K562 (cell line): ENCODE data around the gene NR4A2. TPM values are rescaled to one million over a fixed set of nuclear protein-coding genes. Genes with fewer than 3 reads are reported as not detected.

Experiments used
- ATAC-seq: fragments of 200-7000 bp; cut with Tn5 transposase; 3 replicates; pipeline ENCODE4 v1.9.1; 2020; ENCODE audit warnings: moderate library complexity
- BruUV-seq: library from RNA; stranded (reverse); fragments of 400-500 nt; replicated peaks from 2 replicates; lab custom pipeline; 2021; lab: Mats Ljungman, UMichigan
- CTCF ChIA-PET: fragments of 300-600 bp; formaldehyde crosslinking; extraction: SDS; loops from one replicate; lab custom pipeline; 2021; ENCODE audit warnings: low intra/inter-chr PET ratio; lab: Yijun Ruan, JAX
- POLR2A ChIA-PET: fragments of 300-600, 350-650 bp; sonication (Branson Sonifier 250); formaldehyde crosslinking; extraction: SDS; loops from one replicate; lab custom pipeline; 2021; ENCODE audit warnings: antibody characterized with exemption, inconsistent platforms; lab: Yijun Ruan, JAX
- DNase-seq, 4 experiments: peaks; one replicate each; pipeline versions ENCODE4 v3.0.0 to v3.0.0-alpha.2; 2011 to 2018; ENCODE audit warnings: low spot score in 3 of 4, mixed read lengths in 3 of 4; ENCODE audit errors: extremely low read depth in 1 of 4
- FAIRE-seq: peaks from 2 replicates; lab custom pipeline; 2011; peaks lifted over from hg19 to GRCh38; lab: Jason Lieb, UNC
- H2AFZ ChIP-seq: 2 replicates; pipeline ENCODE4 v1.6.0; 2011; ENCODE audit warnings: low read depth, low read length, control low read depth, inconsistent platforms
- H3K27ac ChIP-seq: fragments of 200-600 bp; 3 replicates; pipeline ENCODE4 v1.8.0; 2011; ENCODE audit warnings: low read depth, mild to moderate bottlenecking, control low read depth, inconsistent platforms, low read length, moderate library complexity, mixed read lengths; ENCODE audit errors: extremely low read depth
- H3K27me3 ChIP-seq, 2 experiments: fragments of 300-600 bp in 1 of 2; 2 replicates in 1 of 2; 3 replicates in 1 of 2; pipeline versions ENCODE4 v1.6.0 to v1.8.0; 2011; ENCODE audit warnings: inconsistent platforms in 2 of 2, low read length in 2 of 2, mild to moderate bottlenecking in 1 of 2, mixed read lengths in 1 of 2, moderate library complexity in 1 of 2; ENCODE audit not compliant: control insufficient read depth in 2 of 2, insufficient read depth in 2 of 2
- H3K36me3 ChIP-seq: fragments of 300-600 bp; 3 replicates; pipeline ENCODE4 v1.8.0; 2011; ENCODE audit warnings: mild to moderate bottlenecking, low read length, inconsistent platforms; ENCODE audit not compliant: control insufficient read depth, insufficient read depth
- H3K4me1 ChIP-seq, 2 experiments: fragments of 200-600 bp in 1 of 2; replicated peaks in 1 of 2; 2 replicates in 1 of 2; 3 replicates in 1 of 2; pipeline versions ENCODE4 v1.5.1 to v1.8.0; 2011; ENCODE audit warnings: inconsistent platforms in 2 of 2, low read length in 2 of 2, mild to moderate bottlenecking in 1 of 2, mixed read lengths in 1 of 2, moderate library complexity in 1 of 2; ENCODE audit not compliant: control insufficient read depth in 2 of 2, insufficient read depth in 2 of 2
- H3K4me2 ChIP-seq: 2 replicates; pipeline ENCODE4 v1.6.1; 2011; ENCODE audit warnings: low read length, control low read depth, inconsistent platforms, mixed read lengths; ENCODE audit not compliant: insufficient read depth
- H3K4me3 ChIP-seq: fragments of 200-600 bp; sonication (generic), shearing (Covaris generic); 2 replicates; pipeline ENCODE4 v1.5.1; 2016; ENCODE audit warnings: control low read depth, inconsistent platforms
- H3K79me2 ChIP-seq: fragments of 200-600 bp; 3 replicates; pipeline ENCODE4 v1.8.0; 2011; ENCODE audit warnings: low read length, inconsistent platforms; ENCODE audit not compliant: control insufficient read depth, insufficient read depth
- H3K9ac ChIP-seq, 2 experiments: 2 replicates each; pipeline versions ENCODE4 v1.6.0 to v1.6.1; 2011; ENCODE audit warnings: low read depth in 2 of 2, low read length in 2 of 2, control low read depth in 1 of 2, inconsistent platforms in 1 of 2, mild to moderate bottlenecking in 1 of 2, mixed read lengths in 1 of 2; ENCODE audit not compliant: insufficient read depth in 1 of 2
- H3K9me1 ChIP-seq: one replicate; pipeline ENCODE4 v1.6.0; 2011; ENCODE audit warnings: inconsistent platforms, mild to moderate bottlenecking, low read length, moderate library complexity; ENCODE audit not compliant: control insufficient read depth, insufficient read depth
- H3K9me3 ChIP-seq: replicated peaks from 2 replicates; pipeline ENCODE4 v1.5.1; 2011; ENCODE audit warnings: low read depth, low read length, inconsistent platforms; ENCODE audit not compliant: control insufficient read depth, insufficient read depth
- H4K20me1 ChIP-seq: replicated peaks from 2 replicates; pipeline ENCODE4 v1.6.1; 2011; ENCODE audit warnings: low read length, inconsistent platforms, mixed read lengths; ENCODE audit not compliant: control insufficient read depth, insufficient read depth
- CBX2 ChIP-seq: fragments of 200-600 bp; sonication (generic); IDR thresholded peaks from one replicate; pipeline ENCODE4 v1.6.1; 2012; ENCODE audit warnings: mild to moderate bottlenecking, low read length, inconsistent platforms; ENCODE audit not compliant: insufficient read depth, poor library complexity, severe bottlenecking
- DIDO1 ChIP-seq: fragments of 450-650 bp; IDR thresholded peaks from 2 replicates; pipeline ENCODE4 v1.6.1; 2016; ENCODE audit warnings: low read depth, missing biosample characterization, missing genetic modification characterization
- ELF4 ChIP-seq: fragments of 450-650 bp; formaldehyde crosslinking; IDR thresholded peaks from 2 replicates; pipeline ENCODE4 v1.4.0; 2022; ENCODE audit warnings: missing genetic modification characterization
- HDAC1 ChIP-seq, 2 experiments: fragments of 450-650 bp; IDR thresholded peaks; 2 replicates each; pipeline ENCODE4 v1.6.1; 2016 to 2017; ENCODE audit warnings: inconsistent platforms in 1 of 2, mild to moderate bottlenecking in 1 of 2, moderate library complexity in 1 of 2
- HNRNPL ChIP-seq: fragments of 200-400 bp; formaldehyde crosslinking; IDR thresholded peaks from 2 replicates; pipeline ENCODE4 v1.6.1; 2017; ENCODE audit warnings: low read depth, mild to moderate bottlenecking, low read length
- JUN ChIP-seq, 2 experiments: sonication (generic) in 1 of 2; formaldehyde crosslinking in 1 of 2; IDR thresholded peaks; 2 replicates each; pipeline versions ENCODE4 v1.6.1 to v1.8.0; 2012 to 2022; ENCODE audit warnings: borderline replicate concordance in 2 of 2, mild to moderate bottlenecking in 2 of 2, improper control_type of control experiment in 1 of 2, low read depth in 1 of 2, low read length in 1 of 2, missing genetic modification reagents in 1 of 2
- LARP7 ChIP-seq: fragments of 450-650 bp; IDR thresholded peaks from 2 replicates; pipeline ENCODE4 v1.6.1; 2016
- MEF2D ChIP-seq: conservative IDR thresholded peaks from 2 replicates; pipeline ENCODE4 v1.6.1; 2016; ENCODE audit warnings: low read depth, missing genetic modification characterization, missing compliant biosample characterization
- MXI1 ChIP-seq: IDR thresholded peaks from 2 replicates; pipeline ENCODE4 v1.6.1; 2011; ENCODE audit warnings: low read depth, mild to moderate bottlenecking, improper control_type of control experiment, low read length
- PTRF ChIP-seq: fragments of 450-650 bp; IDR thresholded peaks from 2 replicates; pipeline ENCODE4 v1.6.1; 2016; ENCODE audit warnings: mild to moderate bottlenecking, missing genetic modification characterization, missing compliant biosample characterization
- RBM25 ChIP-seq: fragments of 200-400 bp; formaldehyde crosslinking; IDR thresholded peaks from 2 replicates; pipeline ENCODE4 v1.6.1; 2018; ENCODE audit warnings: low read length, low read depth, moderate library complexity; ENCODE audit not compliant: severe bottlenecking
- SETDB1 ChIP-seq: IDR thresholded peaks from one replicate; pipeline ENCODE4 v1.6.1; 2012; ENCODE audit warnings: low read length, control low read depth, inconsistent platforms
- ZNF785 ChIP-seq: fragments of 250-450 bp; sonication (Bioruptor Pico); IDR thresholded peaks from 2 replicates; pipeline ENCODE4 v1.4.0; 2020; ENCODE audit warnings: mild to moderate bottlenecking
- WGBS: fragments of 100-300 bp; shearing (Covaris generic); methylation state at CpG from one replicate; pipeline ENCODE4 v1.1.6; 2016; ENCODE audit warnings: low coverage, mixed read lengths; ENCODE audit not compliant: insufficient coverage; ENCODE audit errors: missing lambda C conversion rate; 5-methylcytosine and 5-hydroxymethylcytosine counted together
- in situ Hi-C: fragments of 300-500 bp; cut with MboI; formaldehyde crosslinking; loops from 4 replicates; pipeline ENCODE4 v1.15.0; 2018; ENCODE audit warnings: inconsistent platforms, mixed read lengths
- intact Hi-C: fragments of 100-400 bp; cut with micrococcal nuclease; formaldehyde crosslinking; loops from 2 replicates; pipeline ENCODE4 v1.14.2; 2022
- polyA plus RNA-seq, 8 experiments: library from polyadenylated mRNA; depleted of rRNA in 4 of 8; stranded (reverse) in 5 of 8; unstranded in 3 of 8; fragments of >200 nt; fragmentation: Nextera tagmentation in 2 of 8; fragmentation: Illumina TruSeq in 1 of 8; extraction: Ambion mirVana in 2 of 8; extraction: Trizol in 1 of 8; gene quantifications; 2 replicates each; pipeline versions ENCODE4 v1.2.1 to v1.2.3, GENCODE V29; 2011 to 2014; ENCODE audit warnings: inconsistent platforms in 1 of 8, missing spikeins in 1 of 8
- total RNA-seq, 7 experiments: library from RNA; depleted of rRNA in 6 of 7; stranded (reverse); fragments of >200 nt in 6 of 7; fragmentation: Illumina TruSeq in 2 of 7; extraction: Trizol in 2 of 7; gene quantifications; 2 replicates each; pipeline versions ENCODE4 v1.2.1 to v1.2.3, GENCODE V29; 2011 to 2021; ENCODE audit warnings: low replicate concordance in 1 of 7
- TF ChIP-seq, protein P1 (sequence below): fragments of 250-450 bp; sonication (Bioruptor Pico); IDR thresholded peaks from 2 replicates; pipeline ENCODE4 v1.5.0; 2022; ENCODE audit warnings: mild to moderate bottlenecking
- TF ChIP-seq, protein P2 (sequence below): sonication (generic); formaldehyde crosslinking; IDR thresholded peaks from 2 replicates; pipeline ENCODE4 v1.8.0; 2022; ENCODE audit warnings: missing genetic modification reagents, mild to moderate bottlenecking, borderline replicate concordance

NR4A2 gene
- total and polyA plus RNA-seq, 9 of the 15 experiments (the other 6 are each of a cell fraction or from before 2014, with no cell fraction given), result 0.94 to 5.1 (median 1.3) TPM

DNA sequence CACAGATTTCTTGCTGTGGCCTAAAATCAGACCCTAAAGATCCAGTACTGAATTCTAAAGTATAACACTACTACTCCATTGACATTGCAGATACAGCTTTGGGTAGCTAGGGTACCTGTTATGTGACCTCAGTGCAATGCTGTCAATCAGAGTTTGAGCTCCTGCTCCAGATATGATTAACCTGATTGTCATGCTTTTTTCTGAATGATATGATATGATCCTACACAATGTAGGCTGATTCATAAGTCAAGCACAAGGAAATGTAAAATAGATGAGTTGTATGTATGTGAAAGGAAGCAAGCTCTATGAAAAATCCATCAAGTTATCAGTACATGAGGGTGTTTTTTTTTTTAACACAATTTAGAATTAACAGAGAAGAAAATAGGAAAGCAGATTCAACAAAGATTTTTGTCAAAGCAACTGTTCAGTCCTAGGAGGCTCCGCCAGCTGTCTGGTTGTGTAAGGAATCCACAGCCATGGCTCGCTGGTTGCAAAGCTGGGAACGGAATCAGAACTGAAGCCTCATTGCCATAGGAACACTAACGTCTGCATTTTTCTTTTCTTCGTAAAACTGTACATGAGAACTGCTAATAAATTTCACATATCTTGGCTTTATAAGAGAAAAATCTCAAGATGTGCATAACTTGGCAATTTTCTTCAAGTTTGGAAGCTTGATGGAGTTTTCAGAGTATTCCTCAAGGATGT, 52.9 kb downstream of the NR4A2 start:
- in situ Hi-C loops (no loop called here), intact Hi-C loops (no loop called here)
- Histone ChIP-seq H3K27me3 (no peaks in the 10 kb centered on the region), H3K36me3 (no peaks in the 10 kb centered on the region), H2AFZ (no peak overlapping the region), H3K4me2 (no peak overlapping the region), H3K9ac (no peak overlapping the region), H3K27ac (no peak overlapping the region), H3K79me2 (no peaks in the 10 kb centered on the region), H3K9me1 (no peaks in the 10 kb centered on the region), H3K4me1 (no peaks in the 10 kb centered on the region), H3K4me3 (no peak overlapping the region), H3K9me3 (no peaks in the 10 kb centered on the region), H4K20me1 (no peaks in the 10 kb centered on the region)
- DNase-seq (no peak), ATAC-seq (no peak), FAIRE-seq (no peak)
- BruUV-seq, result no TSS peak
- ChIA-PET CTCF (no interaction called here), POLR2A (no interaction called here)
- 7% methylated on average over 5 of the region's 5 CpGs for whole genome bisulfite sequencing
- no peak for TF ChIP-seq MXI1
- TF ChIP-seq CBX2, result no peak
- no peak for TF ChIP-seq ELF4 (CRISPR knock-in tag)
- TF ChIP-seq, protein P1, sequence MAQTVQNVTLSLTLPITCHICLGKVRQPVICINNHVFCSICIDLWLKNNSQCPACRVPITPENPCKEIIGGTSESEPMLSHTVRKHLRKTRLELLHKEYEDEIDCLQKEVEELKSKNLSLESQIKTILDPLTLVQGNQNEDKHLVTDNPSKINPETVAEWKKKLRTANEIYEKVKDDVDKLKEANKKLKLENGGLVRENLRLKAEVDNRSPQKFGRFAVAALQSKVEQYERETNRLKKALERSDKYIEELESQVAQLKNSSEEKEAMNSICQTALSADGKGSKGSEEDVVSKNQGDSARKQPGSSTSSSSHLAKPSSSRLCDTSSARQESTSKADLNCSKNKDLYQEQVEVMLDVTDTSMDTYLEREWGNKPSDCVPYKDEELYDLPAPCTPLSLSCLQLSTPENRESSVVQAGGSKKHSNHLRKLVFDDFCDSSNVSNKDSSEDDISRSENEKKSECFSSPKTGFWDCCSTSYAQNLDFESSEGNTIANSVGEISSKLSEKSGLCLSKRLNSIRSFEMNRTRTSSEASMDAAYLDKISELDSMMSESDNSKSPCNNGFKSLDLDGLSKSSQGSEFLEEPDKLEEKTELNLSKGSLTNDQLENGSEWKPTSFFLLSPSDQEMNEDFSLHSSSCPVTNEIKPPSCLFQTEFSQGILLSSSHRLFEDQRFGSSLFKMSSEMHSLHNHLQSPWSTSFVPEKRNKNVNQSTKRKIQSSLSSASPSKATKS (CRISPR knock-in tag), result no peak
- no peak for TF ChIP-seq HDAC1 (IDR thresholded peaks at IDR 0.05)
- TF ChIP-seq HNRNPL, result no peak
- TF ChIP-seq, protein P2, sequence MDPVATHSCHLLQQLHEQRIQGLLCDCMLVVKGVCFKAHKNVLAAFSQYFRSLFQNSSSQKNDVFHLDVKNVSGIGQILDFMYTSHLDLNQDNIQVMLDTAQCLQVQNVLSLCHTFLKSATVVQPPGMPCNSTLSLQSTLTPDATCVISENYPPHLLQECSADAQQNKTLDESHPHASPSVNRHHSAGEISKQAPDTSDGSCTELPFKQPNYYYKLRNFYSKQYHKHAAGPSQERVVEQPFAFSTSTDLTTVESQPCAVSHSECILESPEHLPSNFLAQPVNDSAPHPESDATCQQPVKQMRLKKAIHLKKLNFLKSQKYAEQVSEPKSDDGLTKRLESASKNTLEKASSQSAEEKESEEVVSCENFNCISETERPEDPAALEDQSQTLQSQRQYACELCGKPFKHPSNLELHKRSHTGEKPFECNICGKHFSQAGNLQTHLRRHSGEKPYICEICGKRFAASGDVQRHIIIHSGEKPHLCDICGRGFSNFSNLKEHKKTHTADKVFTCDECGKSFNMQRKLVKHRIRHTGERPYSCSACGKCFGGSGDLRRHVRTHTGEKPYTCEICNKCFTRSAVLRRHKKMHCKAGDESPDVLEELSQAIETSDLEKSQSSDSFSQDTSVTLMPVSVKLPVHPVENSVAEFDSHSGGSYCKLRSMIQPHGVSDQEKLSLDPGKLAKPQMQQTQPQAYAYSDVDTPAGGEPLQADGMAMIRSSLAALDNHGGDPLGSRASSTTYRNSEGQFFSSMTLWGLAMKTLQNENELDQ (CRISPR knock-in tag), result no peak
- TF ChIP-seq SETDB1, result no peak
- no peak for TF ChIP-seq RBM25
- no peak for TF ChIP-seq JUN (IDR thresholded peaks at IDR 0.05; ENCODE audit: borderline replicate concordance, low read depth, low read length)
- TF ChIP-seq JUN (CRISPR knock-in tag; IDR thresholded peaks at IDR 0.05; ENCODE audit: borderline replicate concordance), result no peak
- TF ChIP-seq DIDO1 (tag), result no peak
- no peak for TF ChIP-seq ZNF785 (CRISPR knock-in tag)
- no peak for TF ChIP-seq MEF2D (tag)
- no peak for TF ChIP-seq PTRF (tag)
- TF ChIP-seq LARP7, result no peak
